GM21825 (cell line): Measurements from ENCODE around the gene GMPPA.

Experiments used
- ATAC-seq: cut with Tn5 transposase; IDR thresholded peaks from one replicate; pipeline ENCODE4 v1.9.1; 2021; ENCODE audit warnings: mild to moderate bottlenecking, moderate library complexity; ENCODE audit not compliant: unreplicated experiment

GMPPA gene

GRCh38 chr2:219467736-219468075 lies 31.0 kb upstream of the GMPPA start:
- no peak for ATAC-seq

- ATAC-seq, result no peak
Observed at GRCh38 chr2:219468410-219469185, 30.1 kb upstream of the GMPPA start.

DNA sequence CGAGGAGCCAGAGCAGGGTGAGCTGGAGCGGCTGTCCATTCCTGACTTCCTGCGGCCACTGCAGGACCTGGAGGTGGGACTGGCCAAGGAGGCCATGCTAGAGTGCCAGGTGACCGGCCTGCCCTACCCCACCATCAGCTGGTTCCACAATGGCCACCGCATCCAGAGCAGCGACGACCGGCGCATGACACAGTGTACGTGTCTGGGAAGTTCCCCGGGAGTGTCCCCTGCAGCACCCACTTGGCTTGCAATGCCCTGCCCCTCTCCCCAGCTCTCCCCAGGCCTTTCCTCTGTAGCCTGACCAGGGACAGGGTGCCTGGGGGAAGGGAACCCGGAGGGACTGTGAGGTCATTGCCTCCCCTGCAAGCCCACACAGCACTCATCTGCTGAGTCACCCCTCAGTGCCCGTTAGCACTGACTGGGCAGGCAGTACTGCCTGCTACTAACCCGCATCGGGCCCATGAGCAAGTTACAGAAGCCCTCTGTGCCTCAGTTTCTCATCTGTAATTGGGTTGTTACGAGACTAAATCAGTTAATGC lies 29.4 kb upstream of the GMPPA start:
- ATAC-seq, result no peak

GRCh38 chr2:219470429-219470828 lies 28.3 kb upstream of the GMPPA start:
- ATAC-seq, result no peak

- no peak for ATAC-seq
Observed at GRCh38 chr2:219471476-219472371, 27.0 kb upstream of the GMPPA start.

DNA sequence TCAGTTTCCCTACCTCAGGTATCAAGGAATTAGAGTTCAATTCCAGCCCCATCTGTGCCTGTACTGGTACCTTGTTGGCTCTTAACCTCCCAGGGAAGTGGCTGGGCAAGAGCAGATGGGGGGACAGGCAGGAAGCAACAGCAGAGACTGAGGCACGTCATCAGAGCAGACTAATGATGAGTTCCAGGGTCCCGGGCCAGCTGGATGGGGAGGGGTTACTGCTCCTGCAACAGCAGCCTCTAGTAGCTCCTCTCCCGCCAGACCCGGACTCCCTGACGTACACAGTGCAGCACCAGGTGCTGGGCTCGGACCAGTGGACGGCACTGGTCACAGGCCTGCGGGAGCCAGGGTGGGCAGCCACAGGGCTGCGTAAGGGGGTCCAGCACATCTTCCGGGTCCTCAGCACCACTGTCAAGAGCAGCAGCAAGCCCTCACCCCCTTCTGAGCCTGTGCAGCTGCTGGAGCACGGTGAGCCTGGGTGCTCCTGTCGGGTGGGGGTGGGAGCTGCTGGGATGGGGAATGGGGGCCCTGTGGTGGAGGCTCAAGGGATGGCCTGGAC lies 26.0 kb upstream of the GMPPA start:
- ATAC-seq, result no peak

DNA sequence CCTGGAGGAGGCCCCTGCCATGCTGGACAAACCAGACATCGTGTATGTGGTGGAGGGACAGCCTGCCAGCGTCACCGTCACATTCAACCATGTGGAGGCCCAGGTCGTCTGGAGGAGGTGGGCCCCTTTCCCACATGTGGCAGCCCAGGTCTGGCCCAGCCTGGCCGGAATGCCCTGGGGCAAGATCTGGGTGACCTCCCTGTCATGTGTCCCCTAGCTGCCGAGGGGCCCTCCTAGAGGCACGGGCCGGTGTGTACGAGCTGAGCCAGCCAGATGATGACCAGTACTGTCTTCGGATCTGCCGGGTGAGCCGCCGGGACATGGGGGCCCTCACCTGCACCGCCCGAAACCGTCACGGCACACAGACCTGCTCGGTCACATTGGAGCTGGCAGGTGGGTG lies 25.2 kb upstream of the GMPPA start:
- ATAC-seq, result no peak

DNA sequence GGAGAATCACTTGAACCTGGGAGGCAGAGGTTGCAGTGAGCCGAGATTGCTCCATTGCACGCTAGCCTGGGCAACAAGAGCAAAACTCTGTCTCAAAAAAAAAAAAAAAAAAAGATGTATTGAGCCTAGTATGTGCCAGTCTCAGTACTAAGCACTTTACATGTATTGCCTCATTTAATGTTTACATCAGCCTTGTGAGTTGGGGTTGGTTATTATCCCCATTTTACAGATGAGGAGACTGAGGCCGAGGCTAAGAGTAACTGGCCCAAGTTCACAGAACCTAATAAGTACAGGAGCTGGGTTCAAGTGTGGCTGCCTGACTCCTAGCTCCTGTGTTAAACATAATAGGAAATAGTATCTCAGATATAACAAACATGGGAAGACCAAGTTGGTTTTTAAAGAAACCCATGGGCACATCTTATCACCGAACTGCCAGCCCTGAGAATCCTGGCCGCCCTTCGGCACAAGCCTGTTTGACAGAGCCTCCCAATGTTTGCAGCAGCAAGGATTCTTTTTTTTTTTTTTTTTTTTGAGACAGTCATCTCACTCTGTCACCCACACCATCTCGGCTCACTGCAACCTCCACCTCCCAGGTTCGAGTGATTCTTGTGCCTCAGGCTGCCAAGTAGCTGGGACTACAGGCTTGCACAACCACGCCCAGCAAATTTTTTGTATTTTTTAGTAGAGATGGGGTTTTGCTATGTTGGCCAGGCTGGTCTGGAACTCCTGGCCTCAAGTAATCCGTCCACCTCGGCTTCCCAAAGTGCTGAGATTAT lies 24.2 kb upstream of the GMPPA start:
- no peak for ATAC-seq

GRCh38 chr2:219475278-219475677 lies 23.4 kb upstream of the GMPPA start:
- ATAC-seq, result no peak

GRCh38 chr2:219475697-219476651 lies 22.7 kb upstream of the GMPPA start:
- no peak for ATAC-seq

DNA sequence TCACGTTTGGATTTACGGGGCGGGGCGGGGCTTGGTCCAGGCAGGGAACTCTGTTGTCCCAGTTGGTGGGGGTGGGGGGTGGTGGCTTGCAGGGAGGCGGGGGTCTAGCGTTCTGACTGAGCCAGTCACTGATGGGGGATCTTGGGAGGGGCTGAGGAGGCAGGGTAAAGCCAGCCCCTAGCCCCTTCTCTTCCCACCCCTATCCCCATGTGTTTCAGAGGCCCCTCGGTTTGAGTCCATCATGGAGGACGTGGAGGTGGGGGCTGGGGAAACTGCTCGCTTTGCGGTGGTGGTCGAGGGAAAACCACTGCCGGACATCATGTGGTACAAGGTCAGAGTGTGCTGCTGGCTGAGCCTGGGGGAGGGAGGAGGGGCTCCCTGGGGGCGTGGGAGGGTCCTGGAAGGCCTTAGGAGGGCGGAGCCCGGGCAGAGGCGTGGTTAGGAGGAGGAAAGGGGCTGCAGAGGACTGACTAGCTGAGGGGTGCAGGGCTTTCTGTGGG lies 22.0 kb upstream of the GMPPA start:
- no peak for ATAC-seq

GRCh38 chr2:219477179-219477578 lies 21.5 kb upstream of the GMPPA start:
- ATAC-seq, result no peak

DNA sequence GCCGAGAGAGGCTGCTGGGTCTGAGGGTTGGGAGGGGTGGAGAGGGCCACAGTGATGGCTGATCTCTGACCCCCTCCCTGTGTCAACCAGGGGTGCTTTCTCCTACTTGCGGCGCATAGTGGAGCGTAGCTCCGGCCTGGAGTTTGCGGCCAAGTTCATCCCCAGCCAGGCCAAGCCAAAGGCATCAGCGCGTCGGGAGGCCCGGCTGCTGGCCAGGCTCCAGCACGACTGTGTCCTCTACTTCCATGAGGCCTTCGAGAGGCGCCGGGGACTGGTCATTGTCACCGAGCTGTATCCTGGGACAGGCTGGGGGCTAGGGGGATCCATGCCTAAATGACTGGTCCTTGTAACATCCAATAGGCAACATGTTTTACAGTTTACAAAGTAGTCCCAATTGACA lies 20.9 kb upstream of the GMPPA start:
- no peak for ATAC-seq

DNA sequence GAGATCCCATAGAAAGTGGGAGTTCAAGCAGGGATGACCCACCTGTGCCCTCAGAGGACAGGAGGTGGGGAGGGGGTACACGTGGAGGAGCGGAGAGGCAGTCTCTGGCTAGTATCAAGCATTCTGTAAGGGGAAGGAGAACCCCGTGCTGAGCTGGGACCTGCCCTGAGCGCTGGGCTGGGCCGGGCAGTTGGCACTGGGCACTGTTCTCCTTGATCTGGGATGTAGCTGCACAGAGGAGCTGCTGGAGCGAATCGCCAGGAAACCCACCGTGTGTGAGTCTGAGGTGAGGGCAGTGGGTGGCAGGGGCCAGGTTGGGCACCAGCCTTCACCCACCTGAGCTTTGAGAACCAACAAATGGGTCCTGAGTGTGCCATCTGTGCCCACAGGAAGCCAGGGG lies 19.8 kb upstream of the GMPPA start:
- ATAC-seq, result no peak

GRCh38 chr2:219480004-219480403 lies 18.7 kb upstream of the GMPPA start:
- ATAC-seq, result no peak

GRCh38 chr2:219482674-219483405 lies 15.9 kb upstream of the GMPPA start:
- ATAC-seq, result no peak

GRCh38 chr2:219483451-219484342 lies 15.0 kb upstream of the GMPPA start:
- no peak for ATAC-seq
